HL-60 (cell line): ENCODE data around the gene AIG1.

Experiments
- DNase-seq, 2 experiments: peaks; one replicate each; pipeline ENCODE4 v3.0.0-alpha.2; 2010 to 2020; ENCODE audit warnings: low read depth in 1 of 2, low spot score in 1 of 2
- H3K27ac ChIP-seq: fragments of 250-450 bp; sonication (Bioruptor Pico); replicated peaks from 2 replicates; pipeline ENCODE4 v1.5.1; 2020; ENCODE audit warnings: mild to moderate bottlenecking, moderate library complexity
- H3K27me3 ChIP-seq: fragments of 250-450 bp; sonication (Bioruptor Pico); 2 replicates; pipeline ENCODE4 v1.5.1; 2021; ENCODE audit warnings: mild to moderate bottlenecking, moderate library complexity; ENCODE audit not compliant: insufficient read depth, poor library complexity, severe bottlenecking
- H3K4me3 ChIP-seq: replicated peaks from 2 replicates; pipeline ENCODE4 v1.5.1; 2011; ENCODE audit warnings: mild to moderate bottlenecking, control low read depth, low read length; ENCODE audit not compliant: insufficient read depth
- GABPA ChIP-seq: IDR thresholded peaks from 2 replicates; pipeline ENCODE4 v1.6.1; 2012; ENCODE audit warnings: low read depth
- POLR2AphosphoS5 ChIP-seq: IDR thresholded peaks from 2 replicates; pipeline ENCODE4 v1.6.1; 2012; ENCODE audit warnings: low read depth
- SPI1 ChIP-seq: IDR thresholded peaks from 2 replicates; pipeline ENCODE4 v1.6.1; 2012; ENCODE audit warnings: low read depth, mild to moderate bottlenecking, borderline replicate concordance
- TF ChIP-seq, protein P1 (sequence below): IDR thresholded peaks from one replicate; pipeline ENCODE4 v1.5.1; 2011; ENCODE audit warnings: low read length, control low read depth, inconsistent platforms; ENCODE audit not compliant: insufficient read depth
- TF ChIP-seq, protein P2 (sequence below): IDR thresholded peaks from 2 replicates; pipeline ENCODE4 v1.6.1; 2012; ENCODE audit warnings: low read depth; ENCODE audit not compliant: insufficient replicate concordance

Gene AIG1

DNA sequence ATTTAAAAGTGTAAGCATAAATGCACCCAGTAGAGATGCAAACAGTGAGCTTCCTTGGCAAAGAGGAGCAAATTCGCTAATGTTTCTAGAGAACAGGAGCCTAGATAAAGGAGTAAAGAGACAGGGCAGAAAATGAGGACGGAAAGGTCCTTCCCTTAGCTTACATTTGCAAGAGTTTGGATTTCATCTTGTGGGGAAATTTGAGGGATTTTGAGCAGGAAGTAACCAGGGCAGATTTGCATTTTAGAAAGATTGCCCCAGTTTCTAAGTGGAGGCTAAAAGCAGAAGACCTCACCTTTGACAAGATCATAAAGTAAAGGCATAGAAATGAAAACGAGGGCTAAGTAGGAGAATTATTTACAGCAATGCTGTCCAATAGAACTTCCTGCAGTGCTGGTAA, 309.3 kb downstream of the AIG1 start:
- Histone ChIP-seq H3K27me3 (no peaks in the 10 kb centered on the region), H3K4me3 (no peak overlapping the region), H3K27ac (no peak overlapping the region)
- DNase-seq: no peak
- TF ChIP-seq SPI1 (no peak), GABPA (no peak), POLR2AphosphoS5 (no peak)
- TF ChIP-seq, protein P1, sequence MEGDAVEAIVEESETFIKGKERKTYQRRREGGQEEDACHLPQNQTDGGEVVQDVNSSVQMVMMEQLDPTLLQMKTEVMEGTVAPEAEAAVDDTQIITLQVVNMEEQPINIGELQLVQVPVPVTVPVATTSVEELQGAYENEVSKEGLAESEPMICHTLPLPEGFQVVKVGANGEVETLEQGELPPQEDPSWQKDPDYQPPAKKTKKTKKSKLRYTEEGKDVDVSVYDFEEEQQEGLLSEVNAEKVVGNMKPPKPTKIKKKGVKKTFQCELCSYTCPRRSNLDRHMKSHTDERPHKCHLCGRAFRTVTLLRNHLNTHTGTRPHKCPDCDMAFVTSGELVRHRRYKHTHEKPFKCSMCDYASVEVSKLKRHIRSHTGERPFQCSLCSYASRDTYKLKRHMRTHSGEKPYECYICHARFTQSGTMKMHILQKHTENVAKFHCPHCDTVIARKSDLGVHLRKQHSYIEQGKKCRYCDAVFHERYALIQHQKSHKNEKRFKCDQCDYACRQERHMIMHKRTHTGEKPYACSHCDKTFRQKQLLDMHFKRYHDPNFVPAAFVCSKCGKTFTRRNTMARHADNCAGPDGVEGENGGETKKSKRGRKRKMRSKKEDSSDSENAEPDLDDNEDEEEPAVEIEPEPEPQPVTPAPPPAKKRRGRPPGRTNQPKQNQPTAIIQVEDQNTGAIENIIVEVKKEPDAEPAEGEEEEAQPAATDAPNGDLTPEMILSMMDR: no peak
- TF ChIP-seq, protein P2, sequence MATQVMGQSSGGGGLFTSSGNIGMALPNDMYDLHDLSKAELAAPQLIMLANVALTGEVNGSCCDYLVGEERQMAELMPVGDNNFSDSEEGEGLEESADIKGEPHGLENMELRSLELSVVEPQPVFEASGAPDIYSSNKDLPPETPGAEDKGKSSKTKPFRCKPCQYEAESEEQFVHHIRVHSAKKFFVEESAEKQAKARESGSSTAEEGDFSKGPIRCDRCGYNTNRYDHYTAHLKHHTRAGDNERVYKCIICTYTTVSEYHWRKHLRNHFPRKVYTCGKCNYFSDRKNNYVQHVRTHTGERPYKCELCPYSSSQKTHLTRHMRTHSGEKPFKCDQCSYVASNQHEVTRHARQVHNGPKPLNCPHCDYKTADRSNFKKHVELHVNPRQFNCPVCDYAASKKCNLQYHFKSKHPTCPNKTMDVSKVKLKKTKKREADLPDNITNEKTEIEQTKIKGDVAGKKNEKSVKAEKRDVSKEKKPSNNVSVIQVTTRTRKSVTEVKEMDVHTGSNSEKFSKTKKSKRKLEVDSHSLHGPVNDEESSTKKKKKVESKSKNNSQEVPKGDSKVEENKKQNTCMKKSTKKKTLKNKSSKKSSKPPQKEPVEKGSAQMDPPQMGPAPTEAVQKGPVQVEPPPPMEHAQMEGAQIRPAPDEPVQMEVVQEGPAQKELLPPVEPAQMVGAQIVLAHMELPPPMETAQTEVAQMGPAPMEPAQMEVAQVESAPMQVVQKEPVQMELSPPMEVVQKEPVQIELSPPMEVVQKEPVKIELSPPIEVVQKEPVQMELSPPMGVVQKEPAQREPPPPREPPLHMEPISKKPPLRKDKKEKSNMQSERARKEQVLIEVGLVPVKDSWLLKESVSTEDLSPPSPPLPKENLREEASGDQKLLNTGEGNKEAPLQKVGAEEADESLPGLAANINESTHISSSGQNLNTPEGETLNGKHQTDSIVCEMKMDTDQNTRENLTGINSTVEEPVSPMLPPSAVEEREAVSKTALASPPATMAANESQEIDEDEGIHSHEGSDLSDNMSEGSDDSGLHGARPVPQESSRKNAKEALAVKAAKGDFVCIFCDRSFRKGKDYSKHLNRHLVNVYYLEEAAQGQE: no peak

DNA sequence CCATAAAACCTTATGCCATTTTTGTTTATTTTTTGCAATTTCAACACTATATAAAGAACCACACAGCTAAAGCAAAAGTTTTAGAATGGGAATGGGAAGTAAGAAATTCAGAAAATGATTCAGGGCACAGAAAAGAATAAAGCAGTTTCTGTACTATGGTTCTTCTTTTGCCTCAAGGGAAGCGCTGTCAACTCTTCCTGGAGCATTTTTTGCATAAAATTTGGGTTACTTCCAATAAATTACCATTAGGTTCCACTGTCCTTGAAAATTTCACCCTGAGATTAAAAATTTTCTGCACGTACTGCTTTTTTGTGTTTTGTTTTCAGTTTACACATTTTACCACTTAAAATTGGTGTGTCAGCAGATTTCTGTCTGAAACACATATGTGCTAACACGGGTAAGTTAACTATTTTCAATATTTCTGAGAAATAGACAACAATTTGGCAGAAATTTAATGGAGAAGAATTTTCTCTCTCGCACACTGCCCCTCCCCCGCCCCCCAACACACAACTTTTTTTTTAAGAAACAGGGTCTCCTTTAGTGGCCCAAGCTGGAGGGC, 310.2 kb downstream of the AIG1 start:
- TF ChIP-seq POLR2AphosphoS5 (no peak), GABPA (no peak), SPI1 (no peak)
- TF ChIP-seq, protein P2: no peak
- TF ChIP-seq, protein P1: no peak
- Histone ChIP-seq H3K27me3 (no peaks in the 10 kb centered on the region), H3K27ac (no peak overlapping the region), H3K4me3 (no peak overlapping the region)
- DNase-seq: no peak

DNA sequence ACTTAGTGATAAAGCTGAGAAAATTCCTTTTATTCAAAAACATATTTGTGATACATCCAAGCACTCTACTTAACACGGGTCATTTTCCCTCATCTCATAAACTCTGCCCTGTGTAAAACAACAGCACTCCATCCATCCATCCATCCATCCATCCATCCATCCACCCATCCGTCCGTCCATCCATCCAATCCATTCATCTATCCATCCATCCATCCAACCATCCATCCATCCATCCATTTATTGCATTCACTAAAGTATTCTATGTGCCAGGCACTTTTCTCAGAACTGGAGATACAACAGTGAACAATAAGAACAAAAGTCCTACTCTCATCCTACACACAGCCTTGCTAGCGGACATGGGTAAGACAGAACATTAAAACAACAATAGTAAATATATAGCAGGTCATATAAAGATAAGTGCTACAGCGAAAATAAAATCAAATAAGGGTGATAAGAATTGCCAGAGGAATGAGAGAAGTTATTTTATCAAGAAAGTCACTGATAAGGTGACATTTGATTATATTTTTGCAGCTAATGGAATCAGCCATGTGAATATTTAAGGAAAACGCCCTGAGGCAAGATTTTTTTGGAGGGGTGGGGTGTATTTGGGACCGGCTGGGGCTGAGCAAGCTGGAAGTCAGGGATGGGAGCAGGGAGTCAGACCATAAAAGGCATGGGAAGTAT, 311.7 kb downstream of the AIG1 start:
- Histone ChIP-seq H3K27ac (no peak overlapping the region), H3K4me3 (no peak overlapping the region), H3K27me3 (no peaks in the 10 kb centered on the region)
- DNase-seq: no peak
- TF ChIP-seq, protein P1: no peak
- TF ChIP-seq, protein P2: no peak
- TF ChIP-seq SPI1 (no peak), POLR2AphosphoS5 (no peak), GABPA (no peak)
